Type B pancreatic cell (in vitro differentiated cells): Measurements from ENCODE around the gene IRF3. TPM values are rescaled to one million over a fixed set of nuclear protein-coding genes. Genes with fewer than 3 reads are reported as not detected.

Experiments used
- DNase-seq: peaks from one replicate; pipeline ENCODE4 v3.0.0; 2021; ENCODE audit warnings: mixed read lengths; ENCODE audit not compliant: unreplicated experiment; ENCODE audit errors: extremely low spot score
- H3K27ac Mint-ChIP-seq: 2 replicates; pipeline ENCODE4 v1.8.0; 2021; ENCODE audit warnings: mild to moderate bottlenecking, mixed read lengths
- H3K27me3 Mint-ChIP-seq: 2 replicates; pipeline ENCODE4 v1.8.0; 2021; ENCODE audit warnings: mixed read lengths
- H3K36me3 Mint-ChIP-seq: 2 replicates; pipeline ENCODE4 v1.8.0; 2021; ENCODE audit warnings: mixed read lengths
- H3K4me1 Mint-ChIP-seq: one replicate; pipeline ENCODE4 v1.8.0; 2021; ENCODE audit warnings: mixed read lengths; ENCODE audit not compliant: unreplicated experiment
- H3K4me3 Mint-ChIP-seq: 2 replicates; pipeline ENCODE4 v1.8.0; 2021; ENCODE audit warnings: mild to moderate bottlenecking, mixed read lengths
- H3K9me3 Mint-ChIP-seq: 2 replicates; pipeline ENCODE4 v1.8.0; 2021; ENCODE audit warnings: mixed read lengths
- total RNA-seq: library from RNA; stranded (reverse); gene quantifications from 2 replicates; pipeline ENCODE4 v1.2.1, GENCODE V29; 2021; ENCODE audit warnings: low replicate concordance
- TF ChIP-seq, protein P1 (sequence below): fragments of 200-600 bp; sonication (generic); conservative IDR thresholded peaks from 2 replicates; pipeline ENCODE4 v1.5.0; 2021; ENCODE audit warnings: antibody characterized with exemption, mild to moderate bottlenecking

Gene IRF3
- total RNA-seq, 1 donor from 2014 or later = 81.4 TPM

DNA sequence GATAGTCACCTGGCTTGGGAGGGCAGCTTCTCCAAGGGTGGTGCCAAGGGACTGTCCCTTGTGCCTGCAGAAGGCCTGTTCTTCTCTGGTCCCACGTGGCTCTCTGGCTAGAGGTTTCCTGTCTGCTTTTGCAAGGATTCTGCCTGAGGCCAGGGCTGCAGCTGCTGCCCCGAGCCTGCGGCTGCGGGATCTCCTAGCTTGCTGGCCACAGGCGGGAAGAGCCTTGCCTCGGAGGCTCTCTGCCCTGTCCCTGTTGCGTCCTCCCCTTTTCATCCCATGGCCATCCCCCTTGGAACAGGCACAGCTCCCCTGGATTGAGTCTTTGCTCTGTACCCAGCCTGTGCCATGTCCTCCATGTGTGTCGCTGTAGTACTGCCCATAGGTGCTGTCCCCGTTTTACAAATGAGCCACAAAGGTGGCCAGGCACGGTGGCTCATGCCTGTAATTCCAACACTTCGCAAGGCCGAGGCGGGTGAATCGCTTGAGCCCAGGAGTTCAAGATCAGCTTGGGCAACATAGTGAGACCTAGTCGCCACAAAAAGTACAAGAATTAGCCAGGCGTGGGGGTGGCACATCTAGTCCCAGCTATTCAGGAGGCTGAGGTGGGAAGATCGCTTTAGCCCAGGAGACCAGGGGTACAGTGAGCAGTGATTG lies 9.1 kb downstream of the IRF3 start:
- Mint-ChIP-seq H3K4me3 (no peak overlapping the region), H3K27ac (no peak overlapping the region), H3K27me3 (no peaks in the 10 kb centered on the region), H3K4me1 (no peaks in the 10 kb centered on the region), H3K36me3 (peaks cover 14% of the 10 kb centered on the region), H3K9me3 (no peaks in the 10 kb centered on the region)
- TF ChIP-seq, protein P1, sequence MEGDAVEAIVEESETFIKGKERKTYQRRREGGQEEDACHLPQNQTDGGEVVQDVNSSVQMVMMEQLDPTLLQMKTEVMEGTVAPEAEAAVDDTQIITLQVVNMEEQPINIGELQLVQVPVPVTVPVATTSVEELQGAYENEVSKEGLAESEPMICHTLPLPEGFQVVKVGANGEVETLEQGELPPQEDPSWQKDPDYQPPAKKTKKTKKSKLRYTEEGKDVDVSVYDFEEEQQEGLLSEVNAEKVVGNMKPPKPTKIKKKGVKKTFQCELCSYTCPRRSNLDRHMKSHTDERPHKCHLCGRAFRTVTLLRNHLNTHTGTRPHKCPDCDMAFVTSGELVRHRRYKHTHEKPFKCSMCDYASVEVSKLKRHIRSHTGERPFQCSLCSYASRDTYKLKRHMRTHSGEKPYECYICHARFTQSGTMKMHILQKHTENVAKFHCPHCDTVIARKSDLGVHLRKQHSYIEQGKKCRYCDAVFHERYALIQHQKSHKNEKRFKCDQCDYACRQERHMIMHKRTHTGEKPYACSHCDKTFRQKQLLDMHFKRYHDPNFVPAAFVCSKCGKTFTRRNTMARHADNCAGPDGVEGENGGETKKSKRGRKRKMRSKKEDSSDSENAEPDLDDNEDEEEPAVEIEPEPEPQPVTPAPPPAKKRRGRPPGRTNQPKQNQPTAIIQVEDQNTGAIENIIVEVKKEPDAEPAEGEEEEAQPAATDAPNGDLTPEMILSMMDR = no peak
- DNase-seq = no peak

- H3K27me3 Mint-ChIP-seq = no peaks in the 10 kb centered on the region
- TF ChIP-seq, protein P1 = no peak
- no peaks in the 10 kb centered on the region for H3K4me1 Mint-ChIP-seq
- no peak overlapping the region for H3K27ac Mint-ChIP-seq
- DNase-seq = no peak
- H3K36me3 Mint-ChIP-seq = peaks cover 14% of the 10 kb centered on the region
- H3K4me3 Mint-ChIP-seq = no peak overlapping the region
- H3K9me3 Mint-ChIP-seq = no peaks in the 10 kb centered on the region
Observed at GRCh38 chr19:49655570-49656455, 9.8 kb downstream of the IRF3 start.

GRCh38 chr19:49654581-49654980 lies 11.1 kb downstream of the IRF3 start:
- no peaks in the 10 kb centered on the region for H3K27me3 Mint-ChIP-seq
- H3K36me3 Mint-ChIP-seq = peaks cover 8% of the 10 kb centered on the region
- H3K27ac Mint-ChIP-seq = no peak overlapping the region
- TF ChIP-seq, protein P1 = no peak
- no peaks in the 10 kb centered on the region for H3K4me1 Mint-ChIP-seq
- H3K4me3 Mint-ChIP-seq = no peak overlapping the region
- H3K9me3 Mint-ChIP-seq = no peaks in the 10 kb centered on the region
- DNase-seq = no peak

GRCh38 chr19:49653466-49653806 lies 12.2 kb downstream of the IRF3 start:
- TF ChIP-seq, protein P1 = no peak
- H3K27me3 Mint-ChIP-seq = no peaks in the 10 kb centered on the region
- no peaks in the 10 kb centered on the region for H3K9me3 Mint-ChIP-seq
- H3K27ac Mint-ChIP-seq = no peak overlapping the region
- no peaks in the 10 kb centered on the region for H3K4me1 Mint-ChIP-seq
- DNase-seq = no peak
- peaks cover 8% of the 10 kb centered on the region for H3K36me3 Mint-ChIP-seq
- H3K4me3 Mint-ChIP-seq = no peak overlapping the region

GRCh38 chr19:49652551-49653465 lies 12.8 kb downstream of the IRF3 start:
- TF ChIP-seq, protein P1 = no peak
- Mint-ChIP-seq H3K4me3 (no peak overlapping the region), H3K27ac (no peak overlapping the region), H3K27me3 (no peaks in the 10 kb centered on the region), H3K9me3 (no peaks in the 10 kb centered on the region), H3K36me3 (peaks cover 8% of the 10 kb centered on the region), H3K4me1 (no peaks in the 10 kb centered on the region)
- no peak for DNase-seq
